ENCODE results near the gene HECTD1. TPM values are rescaled to one million over a fixed set of nuclear protein-coding genes. Genes with fewer than 3 reads are reported as not detected.

HECTD1 gene
- polyA plus RNA-seq, 2 of the 4 experiments (the other 2 are of a cell fraction) = 60.7 to 149 TPM

DNA sequence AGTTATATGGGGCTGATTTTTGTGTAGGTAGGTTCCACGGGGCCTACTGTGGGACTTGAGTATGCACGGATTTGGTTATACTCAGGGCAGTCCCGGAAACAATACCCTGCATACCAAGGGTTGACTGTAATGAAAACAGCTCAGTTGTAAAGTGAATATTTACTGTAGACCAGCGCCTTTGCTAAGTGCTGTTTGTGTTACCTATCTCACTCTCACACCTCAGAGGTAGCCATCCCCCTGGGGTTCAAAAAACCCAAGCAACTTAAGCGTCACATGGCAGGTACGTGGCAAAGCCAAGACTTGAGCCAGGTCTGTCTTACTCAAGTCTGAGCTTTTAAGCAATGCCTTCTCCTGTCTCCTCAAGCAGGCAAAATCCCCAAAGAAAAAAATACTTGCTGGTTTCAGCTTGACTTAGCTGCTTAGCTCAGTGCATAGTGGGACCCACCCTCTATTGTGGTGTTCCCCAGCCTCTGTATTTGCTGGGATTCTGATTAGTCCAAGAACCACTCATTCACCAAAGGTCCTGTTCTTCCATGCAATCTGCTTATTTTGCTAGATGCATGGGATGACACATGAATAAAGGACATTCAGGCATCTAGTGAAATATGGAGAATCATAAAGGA is 147.2 kb downstream of the HECTD1 start:
- no peaks in the 10 kb centered on the region for H3K9me3 ChIP-seq
- POLR2A ChIA-PET = interaction anchor here (1.8 kb wide), 1 partner anchor 34 kb away, joined by 9 read pairs; the partner anchor contains the start of gene STRN3
- DNase-seq (ENCODE audit: low read depth in 1 of 2, low spot score in 1 of 2) = no peak
- no peak for ATAC-seq
- 91% methylated on average over 6 of the region's 6 CpGs for WGBS (ENCODE audit: missing lambda C conversion rate)
- H3K4me3 ChIP-seq = no peak overlapping the region
- CTCF ChIA-PET = interaction anchor here (1.0 to 1.8 kb wide), 3 partner anchors 18 to 80 kb away, joined by 4 read pairs; no protein-coding TSS in a partner anchor
- peaks cover 21% of the 10 kb centered on the region for H3K4me1 ChIP-seq
- FAIRE-seq = no peak
- peak overlapping the region in 1 of 2 experiments; percentile 6; a peak in 1 of 6 replicates for H3K27ac ChIP-seq
- H3K4me2 ChIP-seq = no peak overlapping the region
- no peak for TF ChIP-seq ZC3H11A (IDR thresholded peaks at IDR 0.05)

DNA sequence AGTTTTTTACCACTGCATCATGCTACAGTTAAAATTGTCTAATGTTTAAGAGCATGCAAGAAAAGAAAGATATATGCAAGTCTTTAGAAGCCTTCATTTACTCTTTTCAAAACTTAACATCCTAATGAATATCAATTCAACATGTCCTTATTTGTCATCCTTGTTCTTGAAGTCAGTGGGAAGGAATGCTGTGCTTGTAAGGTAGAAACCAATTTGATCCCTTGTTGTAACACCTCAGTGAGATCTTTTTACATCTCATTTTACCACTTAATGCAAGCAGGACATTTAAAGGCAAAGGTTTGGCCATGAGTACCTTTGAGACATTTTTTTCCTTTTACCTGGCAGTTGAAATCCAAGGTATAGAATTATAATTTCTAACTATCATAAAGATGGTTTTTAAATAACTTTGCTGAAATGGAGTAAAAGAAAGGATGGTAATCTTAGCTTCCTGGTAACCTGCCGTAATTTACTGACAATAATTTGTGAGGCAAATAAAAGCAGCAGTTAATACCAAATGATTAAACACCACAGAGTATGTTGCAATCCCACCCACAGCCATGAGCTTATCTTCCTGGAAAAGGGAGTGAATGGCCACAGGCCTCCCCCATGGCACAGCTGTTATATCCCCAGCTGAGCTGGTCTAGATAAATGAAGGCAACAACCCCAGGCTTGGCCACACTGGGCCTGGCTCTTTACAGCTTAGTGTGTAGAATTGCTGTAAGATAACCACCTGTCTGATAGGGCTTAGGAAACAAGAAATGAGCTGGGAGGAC is 148.3 kb downstream of the HECTD1 start:
- Histone ChIP-seq H3K27ac (peak overlapping the region in 1 of 2 experiments; percentile 56; a peak in 2 of 6 replicates), H3K4me2 (peak overlapping the region; percentile 37), H3K4me1 (peaks cover 21% of the 10 kb centered on the region), H3K9me3 (no peaks in the 10 kb centered on the region), H3K4me3 (no peak overlapping the region)
- TF ChIP-seq CEBPB (IDR thresholded peaks at IDR 0.05) = peak; percentile 60 to 79; a peak in 2 of 4 replicates
- no peak for TF ChIP-seq ZNF302 (CRISPR knock-in tag; IDR thresholded peaks at IDR 0.05)
- TF ChIP-seq EP300 (IDR thresholded peaks at IDR 0.05) = 0 out of 5 replicates have a peak, but pooled peaks of 1 of the 2 experiments have one; percentile 23
- TF ChIP-seq NFE2L2 (conservative IDR thresholded peaks at IDR 0.05; ENCODE audit: low read length) = no peak
- no peak for TF ChIP-seq EHF (CRISPR knock-in tag; IDR thresholded peaks at IDR 0.05)
- 41% methylated on average over 1 of the region's 1 CpG for WGBS (ENCODE audit: missing lambda C conversion rate)
- FAIRE-seq = no peak
- ATAC-seq = no peak
- ChIA-PET CTCF (interaction anchor here (1.8 kb wide), 1 partner anchor 79 kb away, joined by 4 read pairs; no protein-coding TSS in a partner anchor), POLR2A (interaction anchor here (1.8 kb wide), 1 partner anchor 33 kb away, joined by 9 read pairs; the partner anchor contains the start of gene STRN3)
- peak in 1 of 2 experiments; percentile 15 for DNase-seq (ENCODE audit: low read depth in 1 of 2, low spot score in 1 of 2)

DNA sequence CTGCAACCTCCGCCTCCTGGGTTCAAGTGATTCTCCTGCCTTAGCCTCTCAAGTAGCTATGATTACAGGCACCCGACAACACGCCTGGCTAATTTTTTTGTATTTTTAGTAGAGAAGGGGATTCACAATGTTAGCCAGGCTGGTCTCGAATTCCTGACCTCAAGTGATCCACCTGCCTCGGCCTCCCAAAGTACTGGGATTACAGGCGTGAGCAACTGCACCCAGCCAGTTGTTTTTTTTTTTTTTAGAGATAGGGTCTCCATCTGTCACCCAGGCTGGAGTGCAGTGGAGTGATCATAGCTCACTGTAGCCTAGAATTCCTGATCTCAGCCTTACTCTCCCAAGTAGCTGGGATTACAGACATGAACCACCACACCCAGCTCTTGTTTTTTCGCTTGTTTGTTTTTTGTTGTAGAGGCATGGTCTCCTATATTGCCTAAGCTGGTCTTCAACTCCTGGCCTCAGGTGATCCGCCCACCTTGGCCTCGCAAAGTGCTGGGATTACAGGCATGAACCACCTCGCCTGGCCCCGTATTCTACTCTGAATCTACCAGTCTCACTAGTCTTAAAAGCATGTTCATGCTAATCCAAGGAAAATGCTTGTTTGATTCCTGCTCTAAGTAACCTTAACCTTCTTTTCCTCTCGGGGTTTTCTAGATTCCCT is 149.8 kb downstream of the HECTD1 start:
- POLR2A ChIA-PET = no interaction called here
- Histone ChIP-seq H3K27ac (peak overlapping the region in 1 of 2 experiments; percentile 48; a peak in 1 of 6 replicates), H3K4me2 (no peak overlapping the region), H3K4me1 (peaks cover 27% of the 10 kb centered on the region), H3K9me3 (no peaks in the 10 kb centered on the region), H3K4me3 (no peak overlapping the region)
- CTCF ChIA-PET = interaction anchor here (0.7 to 1.2 kb wide), 3 partner anchors 10 to 30 kb away, joined by 3 to 4 read pairs (median 3); no protein-coding TSS in a partner anchor
- DNase-seq (ENCODE audit: low read depth in 1 of 2, low spot score in 1 of 2) (no peak), ATAC-seq (no peak), FAIRE-seq (no peak)
- TF ChIP-seq NFE2L2 (conservative IDR thresholded peaks at IDR 0.05; ENCODE audit: low read length) (no peak), HDAC2 (IDR thresholded peaks at IDR 0.05) (no peak), JUNB (IDR thresholded peaks at IDR 0.05) (no peak), PHF8 (IDR thresholded peaks at IDR 0.05; ENCODE audit: borderline replicate concordance, low read depth) (no peak), RAD21 (conservative IDR thresholded peaks at IDR 0.05 in 1 of 2, IDR thresholded peaks at IDR 0.05 in 1 of 2) (no peak), MAFK (IDR thresholded peaks at IDR 0.05; ENCODE audit: partially characterized antibody) (no peak), EHMT2 (IDR thresholded peaks at IDR 0.05; ENCODE audit: low read depth) (no peak), FOSB (CRISPR knock-in tag; IDR thresholded peaks at IDR 0.05) (no peak), GATA3 (IDR thresholded peaks at IDR 0.05; ENCODE audit: borderline replicate concordance) (no peak)
- TF ChIP-seq, protein P1, sequence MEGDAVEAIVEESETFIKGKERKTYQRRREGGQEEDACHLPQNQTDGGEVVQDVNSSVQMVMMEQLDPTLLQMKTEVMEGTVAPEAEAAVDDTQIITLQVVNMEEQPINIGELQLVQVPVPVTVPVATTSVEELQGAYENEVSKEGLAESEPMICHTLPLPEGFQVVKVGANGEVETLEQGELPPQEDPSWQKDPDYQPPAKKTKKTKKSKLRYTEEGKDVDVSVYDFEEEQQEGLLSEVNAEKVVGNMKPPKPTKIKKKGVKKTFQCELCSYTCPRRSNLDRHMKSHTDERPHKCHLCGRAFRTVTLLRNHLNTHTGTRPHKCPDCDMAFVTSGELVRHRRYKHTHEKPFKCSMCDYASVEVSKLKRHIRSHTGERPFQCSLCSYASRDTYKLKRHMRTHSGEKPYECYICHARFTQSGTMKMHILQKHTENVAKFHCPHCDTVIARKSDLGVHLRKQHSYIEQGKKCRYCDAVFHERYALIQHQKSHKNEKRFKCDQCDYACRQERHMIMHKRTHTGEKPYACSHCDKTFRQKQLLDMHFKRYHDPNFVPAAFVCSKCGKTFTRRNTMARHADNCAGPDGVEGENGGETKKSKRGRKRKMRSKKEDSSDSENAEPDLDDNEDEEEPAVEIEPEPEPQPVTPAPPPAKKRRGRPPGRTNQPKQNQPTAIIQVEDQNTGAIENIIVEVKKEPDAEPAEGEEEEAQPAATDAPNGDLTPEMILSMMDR (IDR thresholded peaks at IDR 0.05) = no peak
- TF ChIP-seq, protein P2, sequence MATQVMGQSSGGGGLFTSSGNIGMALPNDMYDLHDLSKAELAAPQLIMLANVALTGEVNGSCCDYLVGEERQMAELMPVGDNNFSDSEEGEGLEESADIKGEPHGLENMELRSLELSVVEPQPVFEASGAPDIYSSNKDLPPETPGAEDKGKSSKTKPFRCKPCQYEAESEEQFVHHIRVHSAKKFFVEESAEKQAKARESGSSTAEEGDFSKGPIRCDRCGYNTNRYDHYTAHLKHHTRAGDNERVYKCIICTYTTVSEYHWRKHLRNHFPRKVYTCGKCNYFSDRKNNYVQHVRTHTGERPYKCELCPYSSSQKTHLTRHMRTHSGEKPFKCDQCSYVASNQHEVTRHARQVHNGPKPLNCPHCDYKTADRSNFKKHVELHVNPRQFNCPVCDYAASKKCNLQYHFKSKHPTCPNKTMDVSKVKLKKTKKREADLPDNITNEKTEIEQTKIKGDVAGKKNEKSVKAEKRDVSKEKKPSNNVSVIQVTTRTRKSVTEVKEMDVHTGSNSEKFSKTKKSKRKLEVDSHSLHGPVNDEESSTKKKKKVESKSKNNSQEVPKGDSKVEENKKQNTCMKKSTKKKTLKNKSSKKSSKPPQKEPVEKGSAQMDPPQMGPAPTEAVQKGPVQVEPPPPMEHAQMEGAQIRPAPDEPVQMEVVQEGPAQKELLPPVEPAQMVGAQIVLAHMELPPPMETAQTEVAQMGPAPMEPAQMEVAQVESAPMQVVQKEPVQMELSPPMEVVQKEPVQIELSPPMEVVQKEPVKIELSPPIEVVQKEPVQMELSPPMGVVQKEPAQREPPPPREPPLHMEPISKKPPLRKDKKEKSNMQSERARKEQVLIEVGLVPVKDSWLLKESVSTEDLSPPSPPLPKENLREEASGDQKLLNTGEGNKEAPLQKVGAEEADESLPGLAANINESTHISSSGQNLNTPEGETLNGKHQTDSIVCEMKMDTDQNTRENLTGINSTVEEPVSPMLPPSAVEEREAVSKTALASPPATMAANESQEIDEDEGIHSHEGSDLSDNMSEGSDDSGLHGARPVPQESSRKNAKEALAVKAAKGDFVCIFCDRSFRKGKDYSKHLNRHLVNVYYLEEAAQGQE (IDR thresholded peaks at IDR 0.05) = no peak
- TF ChIP-seq, protein P3, sequence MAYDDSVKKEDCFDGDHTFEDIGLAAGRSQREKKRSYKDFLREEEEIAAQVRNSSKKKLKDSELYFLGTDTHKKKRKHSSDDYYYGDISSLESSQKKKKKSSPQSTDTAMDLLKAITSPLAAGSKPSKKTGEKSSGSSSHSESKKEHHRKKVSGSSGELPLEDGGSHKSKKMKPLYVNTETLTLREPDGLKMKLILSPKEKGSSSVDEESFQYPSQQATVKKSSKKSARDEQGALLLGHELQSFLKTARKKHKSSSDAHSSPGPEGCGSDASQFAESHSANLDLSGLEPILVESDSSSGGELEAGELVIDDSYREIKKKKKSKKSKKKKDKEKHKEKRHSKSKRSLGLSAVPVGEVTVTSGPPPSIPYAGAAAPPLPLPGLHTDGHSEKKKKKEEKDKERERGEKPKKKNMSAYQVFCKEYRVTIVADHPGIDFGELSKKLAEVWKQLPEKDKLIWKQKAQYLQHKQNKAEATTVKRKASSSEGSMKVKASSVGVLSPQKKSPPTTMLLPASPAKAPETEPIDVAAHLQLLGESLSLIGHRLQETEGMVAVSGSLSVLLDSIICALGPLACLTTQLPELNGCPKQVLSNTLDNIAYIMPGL (CRISPR knock-in tag; IDR thresholded peaks at IDR 0.05; ENCODE audit: borderline replicate concordance) = no peak
- TF ChIP-seq, protein P4, sequence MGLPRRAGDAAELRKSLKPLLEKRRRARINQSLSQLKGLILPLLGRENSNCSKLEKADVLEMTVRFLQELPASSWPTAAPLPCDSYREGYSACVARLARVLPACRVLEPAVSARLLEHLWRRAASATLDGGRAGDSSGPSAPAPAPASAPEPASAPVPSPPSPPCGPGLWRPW (IDR thresholded peaks at IDR 0.05) = no peak
- WGBS (ENCODE audit: missing lambda C conversion rate) = 96% methylated on average over 12 of the region's 12 CpGs
